Islet of Langerhans (tissue), 1 donor: Measurements from ENCODE around the gene HSPB9.
"Not testable (repeated sequence)": the region's sequence is repeated elsewhere in the genome, so short reads cannot be mapped to it uniquely, and the experiment has no call there.

Experiments used
- FAIRE-seq: peaks from one replicate; lab custom pipeline; 2011; peaks lifted over from hg19 to GRCh38; lab: Jason Lieb, UNC

HSPB9 gene

GRCh38 chr17:42120161-42120769 lies 2.3 kb upstream of the HSPB9 start:
- FAIRE-seq = no peak

- FAIRE-seq = no peak
These were observed 1.5 kb upstream of the HSPB9 start, which contains the start of gene KAT2A for GRCh38 chr17:42120770-42121769. KAT2A (minus strand) TSS chr17:42121367; CDS start chr17:42121304, 63 bp downstream.

- FAIRE-seq = no peak
These were observed 1.7 kb downstream of the HSPB9 start for GRCh38 chr17:42124256-42124655.

- no peak for FAIRE-seq
These were observed 3.0 kb downstream of the HSPB9 start for GRCh38 chr17:42125565-42125964.

GRCh38 chr17:42126836-42127235 lies 4.2 kb downstream of the HSPB9 start:
- no peak for FAIRE-seq

- no peak for FAIRE-seq
These were observed 4.8 kb downstream of the HSPB9 start for GRCh38 chr17:42127414-42127813.

GRCh38 chr17:42129109-42129837 lies 6.7 kb downstream of the HSPB9 start:
- no peak for FAIRE-seq

- no peak for FAIRE-seq
These were observed 7.8 kb downstream of the HSPB9 start for GRCh38 chr17:42130310-42130936.

GRCh38 chr17:42131232-42131631 lies 8.6 kb downstream of the HSPB9 start:
- no peak for FAIRE-seq

GRCh38 chr17:42131981-42132432 lies 9.4 kb downstream of the HSPB9 start:
- FAIRE-seq = no peak

- FAIRE-seq = no peak
These were observed 10.3 kb downstream of the HSPB9 start for GRCh38 chr17:42132941-42133340.

- no peak for FAIRE-seq
These were observed 10.9 kb downstream of the HSPB9 start for GRCh38 chr17:42133461-42134041.

- no peak for FAIRE-seq
These were observed 12.5 kb downstream of the HSPB9 start for GRCh38 chr17:42135151-42135550.

GRCh38 chr17:42135664-42136653 lies 13.4 kb downstream of the HSPB9 start:
- peak; percentile 99 for FAIRE-seq

- no peak for FAIRE-seq
These were observed 14.0 kb downstream of the HSPB9 start for GRCh38 chr17:42136654-42137051.

GRCh38 chr17:42138749-42139492 lies 16.3 kb downstream of the HSPB9 start:
- no peak for FAIRE-seq

GRCh38 chr17:42140690-42141089 lies 18.1 kb downstream of the HSPB9 start:
- not testable (repeated sequence) for FAIRE-seq

- FAIRE-seq = no peak
These were observed 18.8 kb downstream of the HSPB9 start for GRCh38 chr17:42141382-42141781.

GRCh38 chr17:42142371-42142896 lies 19.8 kb downstream of the HSPB9 start:
- no peak for FAIRE-seq
